HG02571 (cell line): ENCODE results near the gene SRRT.
"Not testable (repeated sequence)": the region's sequence is repeated elsewhere in the genome, so short reads cannot be mapped to it uniquely, and the experiment has no call there.

Experiments
- ATAC-seq: cut with Tn5 transposase; IDR thresholded peaks from one replicate; pipeline ENCODE4 v1.9.1; 2021; ENCODE audit warnings: mild to moderate bottlenecking, moderate library complexity; ENCODE audit not compliant: unreplicated experiment

The SRRT gene

GRCh38 chr7:100893910-100894721, 19.2 kb downstream of the SRRT start:
- ATAC-seq: no peak

DNA sequence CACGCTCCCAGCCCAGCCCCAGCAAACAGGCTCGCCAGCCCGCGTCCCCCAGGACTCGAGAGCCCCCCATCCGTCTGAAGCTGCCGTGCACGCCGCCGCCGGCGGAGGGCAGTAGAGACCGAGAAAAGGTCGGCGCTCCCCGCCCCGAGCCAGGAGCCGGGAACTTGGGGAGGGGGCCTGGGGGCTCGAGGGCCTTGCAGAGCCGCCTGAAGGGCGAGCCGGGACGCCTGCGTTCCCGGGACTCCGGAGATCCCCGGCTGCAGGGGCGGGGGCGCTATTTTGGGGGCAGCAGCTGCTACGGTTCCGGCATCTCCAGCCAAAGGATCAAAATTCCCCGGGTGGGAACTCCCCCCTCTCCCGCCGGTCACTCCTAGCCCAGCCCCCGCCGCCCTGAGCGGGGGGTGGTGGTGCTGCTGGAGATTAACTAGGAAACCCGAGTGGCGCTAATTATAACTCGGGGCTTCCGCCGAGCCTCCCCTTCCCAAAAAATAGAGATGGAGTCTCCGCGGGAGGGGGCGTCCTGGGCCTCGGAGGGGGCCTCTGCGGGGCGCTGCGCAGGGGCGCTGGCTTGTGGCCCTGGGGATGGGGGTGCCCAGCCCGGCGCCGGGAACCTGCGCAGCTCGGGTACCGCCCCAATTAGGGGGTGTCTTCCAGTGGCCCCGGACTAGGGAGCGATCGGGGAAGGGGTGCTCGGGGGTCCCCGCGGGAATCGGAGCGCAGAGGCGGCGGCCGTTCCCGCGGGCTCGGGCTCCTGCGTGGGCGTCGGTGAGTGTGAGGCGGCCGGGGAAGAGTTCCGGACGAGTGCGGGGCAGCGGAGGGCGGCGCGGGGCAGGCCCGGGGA, 20.2 kb downstream of the SRRT start:
- ATAC-seq: no peak

GRCh38 chr7:100895701-100895955, 20.7 kb downstream of the SRRT start, which contains the start of gene ACHE:
Gene ACHE (minus strand): TSS chr7:100895888. CDS start chr7:100894232, 1,656 bp downstream.
- ATAC-seq: no peak

DNA sequence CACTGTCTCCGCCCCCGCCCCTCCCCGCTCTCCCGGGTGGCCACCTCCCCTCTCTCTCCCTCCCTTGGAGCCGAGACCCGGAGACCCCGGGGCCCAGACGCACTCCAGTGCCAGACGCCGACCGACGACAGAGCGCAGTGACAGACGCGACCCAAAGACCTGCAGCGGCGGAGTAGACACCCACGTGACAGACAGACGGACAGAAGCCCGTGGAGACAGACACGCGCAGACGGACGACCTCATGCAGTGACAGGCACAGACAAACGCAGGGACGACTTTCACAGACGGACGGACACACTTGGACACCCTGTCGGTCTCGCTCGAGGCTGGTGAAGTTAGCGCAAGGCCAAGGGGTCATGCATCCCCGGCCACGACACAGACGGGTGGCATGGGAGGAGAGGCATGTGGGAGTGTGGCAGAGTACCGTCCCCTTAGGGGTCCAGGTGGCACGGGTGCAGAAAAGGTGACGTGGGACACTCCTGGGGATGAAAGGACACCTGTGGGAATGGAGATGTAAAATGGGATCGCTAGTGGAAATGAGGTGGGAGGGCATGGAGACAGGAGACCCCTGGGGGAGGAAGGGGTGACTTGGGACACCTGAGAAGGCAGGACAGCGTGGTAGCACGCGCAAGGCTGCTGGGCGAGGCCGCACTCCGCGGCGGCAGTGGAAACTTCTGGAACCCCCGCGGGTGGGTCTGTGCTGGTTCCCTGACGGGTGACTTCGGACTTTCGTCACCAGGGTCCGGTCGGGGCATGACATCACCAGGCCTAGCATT, 21.2 kb downstream of the SRRT start:
- ATAC-seq: no peak

DNA sequence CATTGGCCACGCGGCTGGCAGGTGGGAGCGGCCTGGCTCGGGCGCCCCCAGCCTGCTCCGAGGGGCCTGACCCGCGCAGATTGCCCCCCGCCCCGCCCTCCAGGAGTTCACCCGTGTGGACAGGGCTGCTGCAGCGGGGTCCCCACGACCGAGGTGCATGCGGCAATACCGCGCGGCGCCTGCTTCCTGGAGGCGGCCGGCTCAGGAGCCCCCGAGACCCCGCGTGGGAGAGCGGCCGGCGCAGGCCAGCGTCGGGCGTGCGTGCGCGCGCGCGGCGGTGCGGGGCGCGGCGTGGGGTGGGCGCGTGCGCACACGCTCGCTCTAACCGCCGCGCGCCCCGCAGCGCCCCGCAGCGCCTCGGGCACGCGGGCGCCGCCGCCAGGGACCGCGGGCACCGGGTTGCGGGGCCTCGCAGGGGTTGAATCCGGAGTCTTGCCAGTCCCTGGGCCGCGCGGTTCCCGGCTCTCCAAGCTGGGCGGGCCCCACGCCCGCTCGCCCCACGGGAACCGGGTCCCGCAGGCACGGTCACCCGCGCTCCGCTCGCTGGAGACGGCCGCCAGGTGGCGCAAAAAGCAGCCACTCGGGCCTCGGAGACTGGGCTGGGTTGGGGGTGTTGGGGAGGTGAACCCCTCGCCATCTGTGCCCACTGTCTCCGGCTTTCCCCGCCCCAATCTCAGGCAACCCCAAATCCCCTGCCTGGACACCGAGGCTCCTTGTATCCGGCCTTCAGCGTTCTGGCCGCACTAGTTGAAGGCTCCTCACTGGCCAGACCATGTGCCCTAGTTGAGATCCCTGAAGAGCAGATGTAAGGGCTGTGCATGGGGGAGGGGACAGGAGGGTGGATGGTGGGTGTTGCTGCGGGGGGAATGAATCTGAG, 22.1 kb downstream of the SRRT start:
- no peak for ATAC-seq

GRCh38 chr7:100897772-100898454, 23.0 kb downstream of the SRRT start:
- no peak for ATAC-seq

DNA sequence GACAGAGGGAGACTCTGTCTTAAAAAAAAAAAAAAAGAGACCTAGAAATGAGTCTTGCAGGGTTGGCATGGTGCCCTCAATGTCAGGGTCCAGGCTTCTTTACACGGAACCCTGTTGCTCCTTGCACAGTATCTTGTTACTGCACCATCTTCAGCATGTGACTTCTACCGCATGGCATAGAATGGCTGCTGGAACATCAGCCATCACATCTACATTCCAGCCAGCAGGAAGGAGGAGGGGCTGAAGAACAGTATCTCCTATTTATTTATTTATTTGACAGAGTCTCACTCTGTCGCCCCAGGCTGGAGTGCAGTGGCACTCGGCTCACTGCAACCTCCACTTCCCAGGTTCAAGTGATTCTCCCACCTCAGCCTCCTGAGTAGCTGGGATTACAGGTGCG, 24.5 kb downstream of the SRRT start:
- ATAC-seq: no peak

DNA sequence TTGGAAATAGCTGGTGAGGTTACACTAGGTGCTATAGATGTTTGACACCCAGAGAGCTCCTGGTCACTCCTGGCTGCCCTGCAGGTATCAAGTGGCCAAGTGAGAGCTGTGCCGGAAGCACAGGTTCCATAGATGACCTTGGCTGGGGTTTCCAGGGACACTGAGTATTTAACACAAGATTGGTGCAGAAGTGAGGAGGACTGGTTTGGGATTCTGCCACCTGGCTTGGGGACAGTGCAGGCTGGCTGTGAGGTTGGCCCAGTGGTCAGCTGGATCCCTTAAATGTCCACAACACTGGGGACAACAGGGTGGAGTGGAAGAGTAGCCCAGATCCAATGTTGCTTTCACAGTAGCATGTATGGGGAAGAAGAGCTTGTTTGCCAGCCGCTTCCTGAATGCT, 26.1 kb downstream of the SRRT start:
- no peak for ATAC-seq

GRCh38 chr7:100901921-100902332, 27.0 kb downstream of the SRRT start:
- ATAC-seq: no peak

- ATAC-seq: no peak
Observed at GRCh38 chr7:100902638-100903037, 27.7 kb downstream of the SRRT start.

DNA sequence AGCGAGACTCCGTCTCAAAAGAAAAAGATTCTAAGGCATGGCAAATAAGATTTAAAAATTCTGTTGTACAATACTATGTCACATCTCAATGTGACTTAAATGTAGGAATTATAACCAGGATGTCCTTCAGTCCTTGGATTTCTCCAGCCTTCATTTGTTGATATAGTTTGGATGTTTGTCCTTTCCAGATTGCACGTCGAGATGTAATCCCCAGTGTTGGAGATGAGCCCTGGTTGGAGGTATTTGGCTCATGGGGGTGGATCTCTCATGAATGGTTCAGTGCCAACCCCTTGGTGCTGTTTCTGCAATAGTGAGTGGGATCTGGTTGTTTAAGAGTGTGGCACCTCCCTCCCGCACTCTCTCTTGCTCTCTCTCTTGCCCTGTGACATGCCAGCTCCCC, 33.6 kb downstream of the SRRT start:
- ATAC-seq: no peak

DNA sequence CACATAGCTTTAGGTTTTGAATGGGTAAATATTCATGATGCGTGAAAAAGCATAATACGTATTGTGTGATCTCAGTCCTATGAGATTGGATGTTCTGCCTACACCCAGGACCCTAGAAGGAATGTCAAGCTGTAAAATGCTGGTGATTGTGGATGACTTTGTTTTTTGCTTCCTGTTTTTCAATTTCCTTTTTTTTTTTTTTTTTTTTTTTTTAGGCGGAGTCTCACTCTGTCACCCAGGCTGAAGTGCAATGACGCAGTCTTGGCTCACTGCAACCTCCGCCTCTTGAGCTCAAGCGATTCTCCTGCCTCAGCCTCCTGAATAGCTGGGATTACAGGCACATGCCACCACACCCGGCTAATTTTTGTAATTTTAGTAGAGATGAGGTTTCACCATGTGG, 35.5 kb downstream of the SRRT start:
- ATAC-seq: not testable (repeated sequence)

DNA sequence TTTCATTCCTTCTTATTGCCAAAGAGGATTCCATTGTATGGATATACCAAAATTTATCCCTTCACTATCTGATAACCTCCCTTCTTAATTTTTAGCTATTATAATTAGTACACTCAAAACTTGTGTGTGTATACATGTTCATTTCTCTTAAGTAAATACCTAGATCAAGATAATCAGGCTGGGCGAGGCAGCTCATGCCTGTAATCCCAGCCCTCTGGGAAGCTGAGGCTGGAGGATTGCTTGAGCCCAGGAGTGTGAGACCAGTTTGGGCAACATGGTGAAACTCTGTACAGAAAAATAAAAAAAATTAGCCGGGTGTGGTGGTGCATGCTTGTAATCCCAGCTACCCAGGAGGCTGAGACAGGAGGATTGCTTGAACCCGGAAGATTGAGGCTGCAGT, 36.6 kb downstream of the SRRT start:
- ATAC-seq: no peak

- ATAC-seq: no peak
Observed at GRCh38 chr7:100914208-100914878, 39.4 kb downstream of the SRRT start.

DNA sequence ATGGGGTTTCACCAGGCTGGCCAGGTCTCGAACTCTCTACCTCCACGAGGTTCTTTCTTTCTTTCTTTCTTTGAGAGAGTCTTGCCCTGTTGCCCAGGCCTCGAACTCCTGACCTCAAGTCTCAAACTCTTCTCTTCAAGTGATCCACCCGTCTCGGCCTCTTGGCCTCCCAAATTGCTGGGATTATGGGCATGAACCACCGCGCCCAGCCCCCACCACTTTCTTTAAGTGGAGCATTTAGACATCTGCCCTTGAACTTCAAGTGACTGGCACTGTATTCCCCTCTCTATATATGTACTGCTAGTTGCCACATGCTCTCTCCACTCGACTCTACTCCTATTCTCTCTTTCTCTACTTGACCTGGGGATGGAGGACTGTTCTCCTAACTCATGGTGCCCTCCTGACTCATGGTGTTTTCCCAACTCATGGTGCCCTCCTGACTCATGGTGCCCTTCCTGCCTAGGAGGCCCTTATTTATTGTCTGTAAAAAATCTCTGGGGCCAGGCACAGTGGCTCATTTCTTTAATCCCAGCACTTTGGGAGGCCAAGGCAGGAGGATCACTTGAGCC, 40.1 kb downstream of the SRRT start:
- ATAC-seq: no peak

DNA sequence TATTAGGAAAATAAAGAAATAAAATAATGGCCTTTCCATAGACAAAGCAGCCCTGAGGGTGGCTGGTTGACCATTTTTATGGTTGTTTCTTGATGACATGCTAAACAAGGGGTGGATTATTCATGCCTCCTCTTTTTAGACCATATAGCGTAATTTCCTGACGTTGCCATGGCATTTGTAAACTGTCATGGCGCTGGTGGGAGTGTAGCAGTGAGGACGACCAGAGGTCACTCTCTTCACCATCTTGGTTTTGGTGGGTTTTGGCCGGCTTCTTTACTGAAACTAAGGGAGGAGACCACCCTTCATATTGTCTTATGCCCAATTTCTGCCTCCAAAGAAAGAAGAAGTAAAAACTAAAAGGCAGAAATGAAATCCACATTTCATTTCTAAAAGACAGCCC, 44.4 kb downstream of the SRRT start:
- ATAC-seq: not testable (repeated sequence)

- not testable (repeated sequence) for ATAC-seq
Observed at GRCh38 chr7:100919779-100920437, 45.0 kb downstream of the SRRT start.

GRCh38 chr7:100921039-100921438, 46.1 kb downstream of the SRRT start:
- no peak for ATAC-seq

DNA sequence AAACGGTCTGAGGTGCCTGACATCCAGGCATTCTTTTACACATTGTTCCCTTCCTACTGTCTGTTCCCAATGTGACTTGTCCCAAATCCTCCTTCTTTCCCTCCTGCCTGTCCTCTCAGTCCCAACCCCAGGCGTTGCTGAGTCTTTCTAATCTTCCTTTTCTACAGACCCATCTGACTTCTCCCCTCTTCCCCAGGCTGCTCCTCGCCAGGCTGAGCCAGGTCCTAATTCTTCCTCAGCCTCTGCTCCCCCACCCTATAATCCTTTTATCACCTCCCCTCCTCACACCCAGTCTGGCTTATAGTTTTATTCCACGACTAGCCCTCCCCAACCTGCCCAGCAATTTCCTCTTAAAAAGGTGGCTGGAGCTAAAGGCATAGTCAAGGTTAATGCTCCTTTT, 48.7 kb downstream of the SRRT start:
- not testable (repeated sequence) for ATAC-seq
